ENCODE results near the gene GALNT10. TPM values are rescaled to one million over a fixed set of nuclear protein-coding genes. Genes with fewer than 3 reads are reported as not detected.
A peak's percentile ranks its signal among the peaks of the same experiment; 100 is the strongest.

Gene GALNT10
- total RNA-seq (2021) (15.9 to 22.9 TPM (median 17.5 TPM) in 3 replicates), Bru-seq, nascent RNA (percentile 63 among the genes with signal in this experiment)
- long read RNA-seq, experiment 1, full-length matches to known transcripts = 40 of 84 reads
- long read RNA-seq, experiment 1, partial matches to known transcripts = 21 of 84 reads
- long read RNA-seq, experiment 1, other reads (novel, unspliced or antisense) = 23 of 84 reads
- long read RNA-seq, experiment 2, full-length matches to known transcripts = 7 of 24 reads
- long read RNA-seq, experiment 2, partial matches to known transcripts = 11 of 24 reads
- long read RNA-seq, experiment 2, other reads (novel, unspliced or antisense) = 6 of 24 reads
- long read RNA-seq, experiment 3, partial matches to known transcripts = 2 of 2 reads
- long read RNA-seq, experiment 3, other reads (novel, unspliced or antisense) = 0 of 2 reads

DNA sequence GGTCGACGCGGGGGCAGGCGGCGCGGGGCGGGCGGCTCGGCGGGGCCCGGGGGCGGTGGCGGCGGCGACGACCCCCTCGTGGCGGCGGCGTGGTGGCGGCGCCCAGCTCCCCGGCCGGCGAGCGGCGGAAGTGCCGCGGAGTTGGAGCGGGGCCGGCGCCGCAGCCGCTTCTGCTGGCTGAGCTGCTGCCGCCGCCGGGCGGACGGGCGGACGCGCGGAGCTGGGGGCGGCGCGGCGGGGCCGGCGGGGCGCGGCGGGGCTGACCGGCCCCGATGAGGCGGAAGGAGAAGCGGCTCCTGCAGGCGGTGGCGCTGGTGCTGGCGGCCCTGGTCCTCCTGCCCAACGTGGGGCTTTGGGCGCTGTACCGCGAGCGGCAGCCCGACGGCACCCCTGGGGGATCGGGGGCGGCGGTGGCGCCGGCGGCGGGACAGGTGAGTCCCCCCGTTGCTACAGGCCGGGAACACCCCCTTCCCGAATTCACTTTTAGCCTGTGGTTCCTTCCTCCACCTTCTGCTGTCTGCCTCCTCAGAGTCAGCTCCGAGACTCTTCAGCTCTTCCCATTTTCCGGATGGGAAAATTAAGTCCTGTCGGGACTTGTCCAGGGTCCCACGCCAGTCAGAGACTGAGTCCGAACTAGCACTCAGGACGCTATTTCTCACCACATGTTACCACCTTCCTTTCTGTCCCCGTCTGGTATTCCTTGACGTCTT is at the start of gene GALNT10:
Gene GALNT10, plus strand, starts transcription at position 139 of the 710 bp plus-strand sequence. Its CDS starts 134 bp downstream, at position 273.
- DNase-seq (ENCODE audit: low spot score) (no peak), ATAC-seq (peak; percentile 46)
- peaks cover 52% of the 10 kb centered on the region for H3K27me3 Mint-ChIP-seq (ENCODE audit: low read depth)
- TF ChIP-seq ATF6 (CRISPR knock-in tag; IDR thresholded peaks at IDR 0.05) (no peak), ATF2 (CRISPR knock-in tag; IDR thresholded peaks at IDR 0.05; ENCODE audit: borderline replicate concordance, low read depth) (no peak), ZNF121 (CRISPR knock-in tag; IDR thresholded peaks at IDR 0.05) (0 out of 2 replicates have a peak, but pooled peaks have one; percentile 8), ARID4B (CRISPR knock-in tag; IDR thresholded peaks at IDR 0.05; ENCODE audit: borderline replicate concordance) (no peak), GTF2I (CRISPR knock-in tag; conservative IDR thresholded peaks at IDR 0.05) (peak; percentile 92), ZSCAN18 (CRISPR knock-in tag; IDR thresholded peaks at IDR 0.05) (0 out of 2 replicates have a peak, but pooled peaks have one; percentile 19), ZNF263 (CRISPR knock-in tag; IDR thresholded peaks at IDR 0.05; ENCODE audit: low read depth) (no peak)
- TF ChIP-seq, protein P1, sequence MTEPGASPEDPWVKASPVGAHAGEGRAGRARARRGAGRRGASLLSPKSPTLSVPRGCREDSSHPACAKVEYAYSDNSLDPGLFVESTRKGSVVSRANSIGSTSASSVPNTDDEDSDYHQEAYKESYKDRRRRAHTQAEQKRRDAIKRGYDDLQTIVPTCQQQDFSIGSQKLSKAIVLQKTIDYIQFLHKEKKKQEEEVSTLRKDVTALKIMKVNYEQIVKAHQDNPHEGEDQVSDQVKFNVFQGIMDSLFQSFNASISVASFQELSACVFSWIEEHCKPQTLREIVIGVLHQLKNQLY (CRISPR knock-in tag; IDR thresholded peaks at IDR 0.05) = no peak
- peak within 1 kb of the TSS; percentile 93 for H3K4me3 Mint-ChIP-seq
- H3K36me3 Mint-ChIP-seq = no peaks in the 10 kb centered on the region
- CTCF ChIA-PET = interaction anchor here (0.6 to 3.5 kb wide), 21 partner anchors 8 to 449 kb away, joined by 3 to 57 read pairs (median 7); no protein-coding TSS in a partner anchor
- POLR2A ChIA-PET = interaction anchor here (1.1 to 1.4 kb wide), 2 partner anchors 40 to 205 kb away, joined by 3 to 4 read pairs; no protein-coding TSS in a partner anchor
- peaks cover 57% of the 10 kb centered on the region for H3K4me1 Mint-ChIP-seq
- no peaks in the 10 kb centered on the region for H3K9me3 Mint-ChIP-seq
- H3K27ac Mint-ChIP-seq = peak within 1 kb of the TSS; percentile 90

DNA sequence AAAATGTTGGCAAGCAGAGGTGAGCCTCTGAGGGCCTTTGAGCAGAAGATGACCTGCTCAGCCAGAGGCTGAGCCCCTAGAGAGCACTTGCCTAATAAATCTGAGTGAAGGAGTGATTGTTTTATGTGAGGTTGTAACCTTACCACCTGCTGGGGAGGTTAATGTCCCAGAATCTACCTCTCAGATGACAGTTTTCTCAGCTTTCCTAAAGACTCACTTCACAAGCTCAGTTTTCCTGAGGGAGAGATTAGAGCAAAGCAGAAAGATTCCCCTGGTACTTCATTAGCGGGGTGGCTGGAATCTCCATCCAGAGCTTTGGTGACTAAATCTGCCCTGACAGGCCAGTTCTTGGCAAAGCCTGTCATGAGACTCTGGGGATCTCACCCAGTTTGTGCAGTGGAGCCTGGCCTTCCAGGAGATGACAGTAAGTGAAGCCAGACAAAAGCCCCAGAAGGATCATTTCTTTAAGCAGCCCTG is 48.8 kb upstream of the GALNT10 start:
- H3K36me3 Mint-ChIP-seq = no peaks in the 10 kb centered on the region

More for the DNA sequence above, 48.8 kb upstream of the GALNT10 start:
- ATAC-seq = no peak
- no peak for TF ChIP-seq ZBTB21 (CRISPR knock-in tag; IDR thresholded peaks at IDR 0.05; ENCODE audit: borderline replicate concordance)
- no peak for TF ChIP-seq TEAD1 (CRISPR knock-in tag; IDR thresholded peaks at IDR 0.05)
- TF ChIP-seq, protein P2, sequence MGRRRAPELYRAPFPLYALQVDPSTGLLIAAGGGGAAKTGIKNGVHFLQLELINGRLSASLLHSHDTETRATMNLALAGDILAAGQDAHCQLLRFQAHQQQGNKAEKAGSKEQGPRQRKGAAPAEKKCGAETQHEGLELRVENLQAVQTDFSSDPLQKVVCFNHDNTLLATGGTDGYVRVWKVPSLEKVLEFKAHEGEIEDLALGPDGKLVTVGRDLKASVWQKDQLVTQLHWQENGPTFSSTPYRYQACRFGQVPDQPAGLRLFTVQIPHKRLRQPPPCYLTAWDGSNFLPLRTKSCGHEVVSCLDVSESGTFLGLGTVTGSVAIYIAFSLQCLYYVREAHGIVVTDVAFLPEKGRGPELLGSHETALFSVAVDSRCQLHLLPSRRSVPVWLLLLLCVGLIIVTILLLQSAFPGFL (CRISPR knock-in tag; IDR thresholded peaks at IDR 0.05; ENCODE audit: borderline replicate concordance) = no peak
- TF ChIP-seq ZMAT4 (CRISPR knock-in tag; IDR thresholded peaks at IDR 0.05) = no peak
- no peak for TF ChIP-seq ZNF263 (CRISPR knock-in tag; IDR thresholded peaks at IDR 0.05; ENCODE audit: low read depth)
- TF ChIP-seq, protein P3, sequence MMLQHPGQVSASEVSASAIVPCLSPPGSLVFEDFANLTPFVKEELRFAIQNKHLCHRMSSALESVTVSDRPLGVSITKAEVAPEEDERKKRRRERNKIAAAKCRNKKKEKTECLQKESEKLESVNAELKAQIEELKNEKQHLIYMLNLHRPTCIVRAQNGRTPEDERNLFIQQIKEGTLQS (CRISPR knock-in tag; conservative IDR thresholded peaks at IDR 0.05) = no peak
- H3K27ac Mint-ChIP-seq = no peak overlapping the region
- no peak for DNase-seq (ENCODE audit: low spot score)
- H3K9me3 Mint-ChIP-seq = no peaks in the 10 kb centered on the region
- H3K4me3 Mint-ChIP-seq = no peak overlapping the region
- CTCF ChIA-PET = interaction anchor here (1.0 kb wide), 2 partner anchors 16 to 69 kb away, joined by 3 to 8 read pairs; no protein-coding TSS in a partner anchor
- POLR2A ChIA-PET = no interaction called here
- peaks cover 20% of the 10 kb centered on the region for H3K4me1 Mint-ChIP-seq
- H3K27me3 Mint-ChIP-seq (ENCODE audit: low read depth) = peaks cover 21% of the 10 kb centered on the region

Measured in WTC11 (cell line).